ENCODE measurements around the gene PGM1. TPM values are rescaled to one million over a fixed set of nuclear protein-coding genes. Genes with fewer than 3 reads are reported as not detected.

PGM1 gene
- total RNA-seq, 1 donor from 2014 or later = 53.9 TPM

- no peaks in the 10 kb centered on the region for H3K27me3 ChIP-seq
- H3K4me1 ChIP-seq = no peaks in the 10 kb centered on the region
- no peaks in the 10 kb centered on the region for H3K9me3 ChIP-seq
- no peak for DNase-seq
- peak; percentile 60 for ATAC-seq
- no peak overlapping the region for H3K4me3 ChIP-seq
- H3K27ac ChIP-seq = no peak overlapping the region
- intact Hi-C loops (cut with DNase I) = no loop called here
- H3K36me3 ChIP-seq = peaks cover 11% of the 10 kb centered on the region
- TF ChIP-seq, protein P1, sequence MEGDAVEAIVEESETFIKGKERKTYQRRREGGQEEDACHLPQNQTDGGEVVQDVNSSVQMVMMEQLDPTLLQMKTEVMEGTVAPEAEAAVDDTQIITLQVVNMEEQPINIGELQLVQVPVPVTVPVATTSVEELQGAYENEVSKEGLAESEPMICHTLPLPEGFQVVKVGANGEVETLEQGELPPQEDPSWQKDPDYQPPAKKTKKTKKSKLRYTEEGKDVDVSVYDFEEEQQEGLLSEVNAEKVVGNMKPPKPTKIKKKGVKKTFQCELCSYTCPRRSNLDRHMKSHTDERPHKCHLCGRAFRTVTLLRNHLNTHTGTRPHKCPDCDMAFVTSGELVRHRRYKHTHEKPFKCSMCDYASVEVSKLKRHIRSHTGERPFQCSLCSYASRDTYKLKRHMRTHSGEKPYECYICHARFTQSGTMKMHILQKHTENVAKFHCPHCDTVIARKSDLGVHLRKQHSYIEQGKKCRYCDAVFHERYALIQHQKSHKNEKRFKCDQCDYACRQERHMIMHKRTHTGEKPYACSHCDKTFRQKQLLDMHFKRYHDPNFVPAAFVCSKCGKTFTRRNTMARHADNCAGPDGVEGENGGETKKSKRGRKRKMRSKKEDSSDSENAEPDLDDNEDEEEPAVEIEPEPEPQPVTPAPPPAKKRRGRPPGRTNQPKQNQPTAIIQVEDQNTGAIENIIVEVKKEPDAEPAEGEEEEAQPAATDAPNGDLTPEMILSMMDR (IDR thresholded peaks at IDR 0.05) = no peak
Measured at GRCh38 chr1:63640633-63641567, 47.7 kb downstream of the PGM1 start.

GRCh38 chr1:63641615-63642014, 48.4 kb downstream of the PGM1 start:
- intact Hi-C loops (cut with DNase I) = no loop called here
- Histone ChIP-seq H3K27ac (no peak overlapping the region), H3K4me3 (no peak overlapping the region), H3K27me3 (no peaks in the 10 kb centered on the region), H3K36me3 (peaks cover 7% of the 10 kb centered on the region), H3K4me1 (no peaks in the 10 kb centered on the region), H3K9me3 (no peaks in the 10 kb centered on the region)
- DNase-seq (no peak), ATAC-seq (no peak)
- TF ChIP-seq, protein P1 (IDR thresholded peaks at IDR 0.05) = no peak

- no peaks in the 10 kb centered on the region for H3K4me1 ChIP-seq
- no peaks in the 10 kb centered on the region for H3K9me3 ChIP-seq
- intact Hi-C loops (cut with DNase I) = no loop called here
- DNase-seq = no peak
- H3K27me3 ChIP-seq = no peaks in the 10 kb centered on the region
- ATAC-seq = no peak
- H3K36me3 ChIP-seq = no peaks in the 10 kb centered on the region
- no peak overlapping the region for H3K27ac ChIP-seq
- H3K4me3 ChIP-seq = no peak overlapping the region
- TF ChIP-seq, protein P1 (IDR thresholded peaks at IDR 0.05) = no peak
Measured at GRCh38 chr1:63642901-63643300, 49.7 kb downstream of the PGM1 start.

- DNase-seq (no peak), ATAC-seq (no peak)
- Histone ChIP-seq H3K27ac (no peak overlapping the region), H3K4me3 (no peak overlapping the region), H3K9me3 (no peaks in the 10 kb centered on the region), H3K27me3 (no peaks in the 10 kb centered on the region), H3K36me3 (peaks cover 4% of the 10 kb centered on the region), H3K4me1 (no peaks in the 10 kb centered on the region)
- intact Hi-C loops (cut with DNase I) = no loop called here
- TF ChIP-seq, protein P1 (IDR thresholded peaks at IDR 0.05) = no peak
Measured at GRCh38 chr1:63643517-63643916, 50.3 kb downstream of the PGM1 start.

- DNase-seq (no peak), ATAC-seq (peak; percentile 61)
- Histone ChIP-seq H3K36me3 (peaks cover 7% of the 10 kb centered on the region), H3K27me3 (no peaks in the 10 kb centered on the region), H3K4me3 (no peak overlapping the region), H3K9me3 (no peaks in the 10 kb centered on the region), H3K4me1 (no peaks in the 10 kb centered on the region), H3K27ac (no peak overlapping the region)
- TF ChIP-seq, protein P1 (IDR thresholded peaks at IDR 0.05) = no peak
- intact Hi-C loops (cut with DNase I) = no loop called here
Measured at GRCh38 chr1:63643926-63644325, 50.7 kb downstream of the PGM1 start.

Measured in upper lobe of right lung (tissue), 1 donor.